RWPE1 (cell line): Measurements from ENCODE around the gene PERM1.

Experiments
- CTCF ChIA-PET: fragments of 350-600 bp; sonication (Branson Sonifier 250); formaldehyde crosslinking; extraction: SDS; loops from one replicate; lab custom pipeline; 2021; lab: Yijun Ruan, JAX
- POLR2A ChIA-PET: fragments of 400-600 bp; formaldehyde crosslinking; extraction: SDS; loops from one replicate; lab custom pipeline; 2020; ENCODE audit warnings: antibody characterized with exemption; ENCODE audit not compliant: low non-redundant PET; lab: Yijun Ruan, JAX
- DNase-seq: peaks from one replicate; pipeline ENCODE4 v3.0.0; 2012; ENCODE audit warnings: low spot score
- H3K27ac ChIP-seq: fragments of 450-650 bp; 2 replicates; pipeline ENCODE4 v1.5.1; 2017
- TF ChIP-seq, protein P1 (sequence below): fragments of 450-650 bp; conservative IDR thresholded peaks from 2 replicates; pipeline ENCODE4 v1.5.1; 2017; ENCODE audit warnings: low read depth, mild to moderate bottlenecking

Gene PERM1

DNA sequence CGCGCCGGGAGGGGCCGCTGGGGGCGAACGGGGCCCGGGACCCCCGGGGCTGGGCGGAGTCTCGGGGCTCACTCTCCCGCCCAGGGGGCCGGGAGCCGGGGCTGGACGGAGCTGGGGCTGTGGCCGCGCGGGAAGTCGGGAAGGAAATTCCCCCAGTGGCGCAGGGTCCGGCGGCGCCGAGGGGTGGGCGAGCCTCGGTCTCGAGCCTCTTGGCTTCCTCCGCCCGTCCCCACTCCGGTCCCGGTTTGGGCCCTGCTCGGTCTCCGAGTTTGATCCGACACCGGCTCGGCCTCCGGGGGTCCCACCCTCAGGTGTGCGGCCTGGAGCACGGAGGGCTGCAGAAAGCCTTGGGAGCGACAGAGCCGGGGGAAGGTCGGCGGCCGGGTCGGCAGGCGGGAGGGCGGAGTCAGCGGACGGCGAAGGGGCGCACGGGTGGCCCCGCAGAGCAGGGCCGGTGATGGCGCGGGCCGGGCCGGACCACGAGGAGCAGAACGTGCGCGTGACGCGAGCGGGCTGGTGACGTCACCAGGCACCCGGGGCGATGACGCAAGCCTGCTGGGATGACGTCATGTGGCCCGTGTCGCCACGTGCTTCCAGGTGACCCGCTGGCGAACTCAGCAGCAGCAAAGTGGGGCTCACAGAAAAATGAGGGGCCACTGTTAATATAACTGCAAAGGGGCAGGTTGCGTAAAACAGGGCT lies 18.6 kb upstream of the PERM1 start:
- H3K27ac ChIP-seq = peak overlapping the region; percentile 93
- TF ChIP-seq, protein P1, sequence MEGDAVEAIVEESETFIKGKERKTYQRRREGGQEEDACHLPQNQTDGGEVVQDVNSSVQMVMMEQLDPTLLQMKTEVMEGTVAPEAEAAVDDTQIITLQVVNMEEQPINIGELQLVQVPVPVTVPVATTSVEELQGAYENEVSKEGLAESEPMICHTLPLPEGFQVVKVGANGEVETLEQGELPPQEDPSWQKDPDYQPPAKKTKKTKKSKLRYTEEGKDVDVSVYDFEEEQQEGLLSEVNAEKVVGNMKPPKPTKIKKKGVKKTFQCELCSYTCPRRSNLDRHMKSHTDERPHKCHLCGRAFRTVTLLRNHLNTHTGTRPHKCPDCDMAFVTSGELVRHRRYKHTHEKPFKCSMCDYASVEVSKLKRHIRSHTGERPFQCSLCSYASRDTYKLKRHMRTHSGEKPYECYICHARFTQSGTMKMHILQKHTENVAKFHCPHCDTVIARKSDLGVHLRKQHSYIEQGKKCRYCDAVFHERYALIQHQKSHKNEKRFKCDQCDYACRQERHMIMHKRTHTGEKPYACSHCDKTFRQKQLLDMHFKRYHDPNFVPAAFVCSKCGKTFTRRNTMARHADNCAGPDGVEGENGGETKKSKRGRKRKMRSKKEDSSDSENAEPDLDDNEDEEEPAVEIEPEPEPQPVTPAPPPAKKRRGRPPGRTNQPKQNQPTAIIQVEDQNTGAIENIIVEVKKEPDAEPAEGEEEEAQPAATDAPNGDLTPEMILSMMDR = no peak
- peak; percentile 94 for DNase-seq
- ChIA-PET CTCF (interaction anchor here (0.6 to 2.6 kb wide), 6 partner anchors 14 to 194 kb away, joined by 3 to 26 read pairs (median 12); partner anchors contain the start of gene ISG15), POLR2A (no interaction called here)

DNA sequence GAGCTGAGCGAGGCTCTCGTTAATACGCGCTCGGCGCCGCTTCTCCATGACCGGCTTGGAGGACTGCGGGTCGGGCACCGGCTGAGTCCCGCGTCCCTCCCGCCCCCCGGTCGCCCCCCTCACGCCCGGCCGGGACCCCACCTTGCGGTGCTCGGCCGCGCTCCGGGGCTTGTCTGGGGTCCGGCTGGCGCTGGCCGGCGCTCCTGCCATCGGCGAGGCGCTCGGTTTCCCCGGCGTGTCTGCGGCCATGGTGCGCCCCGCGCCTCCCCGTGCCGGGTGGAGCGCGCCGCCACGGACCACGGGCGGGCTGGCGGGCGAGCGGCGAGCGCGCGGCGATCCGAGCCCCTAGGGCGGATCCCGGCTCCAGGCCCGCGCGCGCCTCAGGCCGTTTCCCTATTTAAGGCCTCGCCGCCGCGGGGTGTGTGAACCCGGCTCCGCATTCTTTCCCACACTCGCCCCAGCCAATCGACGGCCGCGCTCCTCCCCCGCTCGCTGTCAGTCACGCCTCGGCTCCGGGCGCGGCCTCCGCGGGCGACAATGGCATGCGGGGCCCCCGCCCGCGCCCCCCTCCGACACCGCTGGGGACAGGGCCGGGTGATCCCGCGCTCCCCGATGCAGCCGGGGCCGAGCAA lies 17.9 kb upstream of the PERM1 start, which contains the start of gene HES4:
HES4 (minus strand) TSS at position 373 of the 632 bp plus-strand sequence; CDS start at position 249, 124 bp downstream.
- peak; percentile 89 for DNase-seq
- H3K27ac ChIP-seq = peak within 1 kb of the TSS; percentile 93
- ChIA-PET POLR2A (interaction anchor here (0.7 kb wide), 1 partner anchor 112 kb away, joined by 3 read pairs; no protein-coding TSS in a partner anchor), CTCF (interaction anchor here (0.6 to 2.6 kb wide), 4 partner anchors 15 to 140 kb away, joined by 3 to 13 read pairs (median 4); no protein-coding TSS in a partner anchor)
- TF ChIP-seq, protein P1 = no peak

DNA sequence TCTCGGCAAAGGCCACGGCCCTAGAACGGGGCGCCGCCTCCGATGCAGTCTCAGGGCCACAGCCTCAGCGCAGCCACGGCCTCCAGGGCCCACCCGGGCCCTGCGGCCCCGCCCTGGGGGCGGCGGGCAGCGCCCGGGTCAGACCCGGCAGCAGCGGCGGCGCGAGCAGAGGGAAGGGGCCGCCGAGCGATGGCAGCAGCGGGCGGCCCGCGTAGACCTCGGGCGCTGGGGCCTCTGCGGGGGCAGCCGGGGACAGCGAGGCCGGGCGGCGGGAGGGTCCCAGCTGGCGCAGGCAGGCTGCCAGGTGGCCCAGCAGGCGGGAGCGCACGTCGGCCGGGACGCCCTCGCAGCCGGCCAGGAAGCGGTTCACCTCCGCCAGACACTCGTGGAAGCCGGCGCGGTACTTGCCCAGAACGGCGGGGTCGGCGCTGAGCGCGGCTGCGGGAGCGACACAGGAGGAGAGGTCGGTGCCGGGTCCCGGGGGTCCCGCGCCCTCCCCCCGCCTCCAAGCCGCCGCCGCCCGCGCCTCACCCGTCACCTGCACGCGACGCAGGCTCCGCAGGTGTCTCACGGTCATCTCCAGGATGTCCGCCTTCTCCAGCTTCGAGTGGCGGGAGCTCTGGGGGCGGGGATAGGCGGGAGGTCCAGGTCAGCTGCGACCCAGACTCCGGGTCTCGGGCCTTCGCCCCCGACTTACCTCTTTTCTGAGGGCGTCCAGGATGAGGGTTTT lies 17.3 kb upstream of the PERM1 start:
- CTCF ChIA-PET = interaction anchor here (0.6 to 0.9 kb wide), 4 partner anchors 15 to 139 kb away, joined by 3 to 6 read pairs (median 4); no protein-coding TSS in a partner anchor
- TF ChIP-seq, protein P1 = no peak
- peak overlapping the region; percentile 93 for H3K27ac ChIP-seq
- no peak for DNase-seq
- POLR2A ChIA-PET = interaction anchor here (0.7 kb wide), 1 partner anchor 112 kb away, joined by 3 read pairs; no protein-coding TSS in a partner anchor

DNA sequence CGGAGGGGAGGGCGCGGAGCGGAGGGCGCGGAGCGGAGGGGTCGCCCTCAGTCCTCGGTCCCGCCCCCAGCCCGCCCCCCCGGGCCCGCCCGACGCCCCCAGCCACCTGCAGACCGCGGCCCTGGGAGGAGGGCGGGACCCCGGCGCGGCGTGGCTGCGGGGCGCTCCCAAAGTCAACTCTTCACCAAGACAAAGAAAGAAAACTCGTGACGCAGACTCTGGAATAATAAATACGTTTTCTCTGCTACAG lies 16.8 kb upstream of the PERM1 start:
- DNase-seq = no peak
- peak overlapping the region; percentile 93 for H3K27ac ChIP-seq
- ChIA-PET CTCF (interaction anchor here (0.6 kb wide), 1 partner anchor 61 kb away, joined by 6 read pairs; no protein-coding TSS in a partner anchor), POLR2A (no interaction called here)
- TF ChIP-seq, protein P1 = no peak

DNA sequence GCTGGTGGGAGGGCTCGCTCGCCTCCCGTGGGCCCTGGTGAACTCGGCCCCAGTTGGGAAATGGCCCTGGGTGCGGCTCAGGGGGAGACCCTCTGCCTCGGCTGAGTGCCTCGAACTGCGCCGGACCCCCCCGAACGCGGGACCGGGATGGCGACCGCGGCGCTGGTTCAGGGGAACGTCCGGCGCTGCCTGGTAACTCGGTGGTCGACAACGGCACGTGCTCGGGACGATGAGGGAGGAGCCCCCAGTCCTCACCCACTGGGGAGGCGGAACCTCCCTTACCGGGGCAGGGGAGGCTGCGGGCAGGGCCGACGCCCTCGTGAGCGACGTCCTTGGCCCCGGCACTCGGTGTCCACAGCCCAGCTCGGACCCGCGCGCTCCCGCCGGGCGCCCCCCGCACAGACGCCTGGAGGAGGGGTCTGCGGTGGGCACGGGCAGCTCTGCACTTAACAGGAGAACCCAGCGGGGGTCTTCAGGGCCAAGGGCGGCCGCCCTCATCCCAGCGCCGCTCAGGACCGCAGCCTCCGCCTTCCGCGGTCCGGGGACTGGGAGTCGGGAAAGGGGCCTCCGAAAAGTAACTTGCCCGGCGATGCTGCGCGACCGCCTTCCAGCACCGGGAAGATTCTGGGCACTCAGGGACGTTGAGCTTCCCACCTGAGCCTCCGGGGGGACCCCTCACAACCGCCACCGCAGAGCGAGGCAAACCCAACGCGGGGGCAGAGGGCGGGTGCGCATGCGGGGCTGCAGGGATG lies 16.3 kb upstream of the PERM1 start:
- TF ChIP-seq, protein P1 = no peak
- POLR2A ChIA-PET = no interaction called here
- DNase-seq = no peak
- CTCF ChIA-PET = interaction anchor here (0.6 to 1.8 kb wide), 6 partner anchors 12 to 294 kb away, joined by 3 to 11 read pairs (median 5); no protein-coding TSS in a partner anchor
- H3K27ac ChIP-seq = no peak overlapping the region

DNA sequence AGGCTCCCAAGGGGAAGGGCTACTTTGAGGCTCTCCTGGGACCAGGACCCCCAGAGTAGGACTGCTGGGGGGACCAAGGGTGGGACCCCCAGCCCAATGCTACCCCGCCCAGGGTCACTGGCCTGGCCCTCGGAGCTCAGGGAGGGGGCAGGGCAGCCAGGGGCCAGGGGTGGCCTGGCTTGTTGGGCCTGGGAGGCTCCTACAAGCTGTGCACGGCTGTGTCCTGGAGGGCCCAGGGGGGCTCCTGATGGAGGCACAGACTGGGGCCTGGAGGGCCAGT lies 15.8 kb upstream of the PERM1 start:
- no peak overlapping the region for H3K27ac ChIP-seq
- ChIA-PET POLR2A (no interaction called here), CTCF (interaction anchor here (0.6 to 1.8 kb wide), 5 partner anchors 12 to 294 kb away, joined by 3 to 11 read pairs (median 5); no protein-coding TSS in a partner anchor)
- TF ChIP-seq, protein P1 = no peak
- DNase-seq = no peak
